ENCODE measurements around the gene NRL. TPM values are rescaled to one million over a fixed set of nuclear protein-coding genes. Genes with fewer than 3 reads are reported as not detected.

NRL gene
- total RNA-seq, 3 donors from 2014 or later (not counting 1 experiment from before 2014, with no cell fraction given), result 0.78 to 3.3 (median 2.8) TPM

GRCh38 chr14:24121210-24121609 is 6.5 kb upstream of the NRL start:
- intact Hi-C loops (cut with micrococcal nuclease), result no loop called here

GRCh38 chr14:24119691-24120090 is 4.9 kb upstream of the NRL start:
- no peak overlapping the region for H3K27ac Mint-ChIP-seq
- no peaks in the 10 kb centered on the region for H3K9me3 ChIP-seq (ENCODE audit: control insufficient read depth, insufficient read depth, low read length)
- peaks cover 22 to 25% of the 10 kb centered on the region in 2 donors for H3K4me1 Mint-ChIP-seq
- H3K4me3 ChIP-seq (ENCODE audit: low read length), result no peak overlapping the region
- 99% methylated on average over 6 of the region's 6 CpGs for WGBS (ENCODE audit: insufficient coverage)
- no peak overlapping the region for H3K27ac ChIP-seq (ENCODE audit: low read length)
- H3K9me3 Mint-ChIP-seq, result no peaks in the 10 kb centered on the region
- H3K27me3 ChIP-seq (ENCODE audit: control insufficient read depth, insufficient read depth, low read length), result no peaks in the 10 kb centered on the region
- no peak for ATAC-seq
- no peaks in the 10 kb centered on the region for H3K27me3 Mint-ChIP-seq (ENCODE audit: low read depth in 2 of 2)
- no peak for DNase-seq
- peaks cover 56% of the 10 kb centered on the region for H3K36me3 ChIP-seq (ENCODE audit: control insufficient read depth, insufficient read depth, low read length)
- intact Hi-C loops (cut with micrococcal nuclease), result no loop called here
- peaks cover 6% of the 10 kb centered on the region for H3K36me3 Mint-ChIP-seq
- peaks cover 16% of the 10 kb centered on the region for H3K4me1 ChIP-seq (ENCODE audit: control insufficient read depth, insufficient read depth, low read length)
- H3K4me3 Mint-ChIP-seq, result no peak overlapping the region
- no peak for TF ChIP-seq CTCF (IDR thresholded peaks at IDR 0.05)

More at GRCh38 chr14:24121210-24121609, 6.5 kb upstream of the NRL start:
- no peak overlapping the region for H3K4me3 ChIP-seq (ENCODE audit: low read length)
- WGBS (ENCODE audit: insufficient coverage), result 99% methylated on average over 5 of the region's 8 CpGs
- no peak for ATAC-seq
- H3K36me3 ChIP-seq (ENCODE audit: control insufficient read depth, insufficient read depth, low read length), result peaks cover 56% of the 10 kb centered on the region
- no peak for DNase-seq
- H3K27ac Mint-ChIP-seq, result no peak overlapping the region
- no peak overlapping the region for H3K4me3 Mint-ChIP-seq
- H3K4me1 Mint-ChIP-seq, result peaks cover 7 to 10% of the 10 kb centered on the region in 2 donors
- H3K27ac ChIP-seq (ENCODE audit: low read length), result no peak overlapping the region
- H3K9me3 ChIP-seq (ENCODE audit: control insufficient read depth, insufficient read depth, low read length), result no peaks in the 10 kb centered on the region
- H3K4me1 ChIP-seq (ENCODE audit: control insufficient read depth, insufficient read depth, low read length), result peaks cover 7% of the 10 kb centered on the region
- peaks cover 6% of the 10 kb centered on the region for H3K36me3 Mint-ChIP-seq
- H3K27me3 Mint-ChIP-seq (ENCODE audit: low read depth in 2 of 2), result no peaks in the 10 kb centered on the region
- H3K27me3 ChIP-seq (ENCODE audit: control insufficient read depth, insufficient read depth, low read length), result no peaks in the 10 kb centered on the region
- no peak for TF ChIP-seq CTCF (IDR thresholded peaks at IDR 0.05)
- no peaks in the 10 kb centered on the region for H3K9me3 Mint-ChIP-seq

GRCh38 chr14:24117179-24117578 is 2.4 kb upstream of the NRL start:
- TF ChIP-seq CTCF (IDR thresholded peaks at IDR 0.05), result no peak
- Histone ChIP-seq H3K27me3 (ENCODE audit: control insufficient read depth, insufficient read depth, low read length) (no peaks in the 10 kb centered on the region), H3K4me1 (ENCODE audit: control insufficient read depth, insufficient read depth, low read length) (peaks cover 24% of the 10 kb centered on the region), H3K9me3 (ENCODE audit: control insufficient read depth, insufficient read depth, low read length) (no peaks in the 10 kb centered on the region), H3K36me3 (ENCODE audit: control insufficient read depth, insufficient read depth, low read length) (peaks cover 46% of the 10 kb centered on the region), H3K27ac (ENCODE audit: low read length) (no peak overlapping the region), H3K4me3 (ENCODE audit: low read length) (no peak overlapping the region)
- Mint-ChIP-seq H3K36me3 (peaks cover 6% of the 10 kb centered on the region), H3K9me3 (no peaks in the 10 kb centered on the region), H3K4me3 (no peak overlapping the region), H3K27me3 (ENCODE audit: low read depth in 2 of 2) (no peaks in the 10 kb centered on the region), H3K4me1 (peaks cover 22 to 27% of the 10 kb centered on the region in 2 donors), H3K27ac (no peak overlapping the region)
- intact Hi-C loops (cut with micrococcal nuclease), result no loop called here
- DNase-seq (no peak), ATAC-seq (no peak)
- WGBS (ENCODE audit: insufficient coverage), result 92% methylated on average over 6 of the region's 6 CpGs

- peaks cover 24% of the 10 kb centered on the region for H3K4me1 ChIP-seq (ENCODE audit: control insufficient read depth, insufficient read depth, low read length)
- no peak overlapping the region for H3K27ac ChIP-seq (ENCODE audit: low read length)
- intact Hi-C loops (cut with micrococcal nuclease), result no loop called here
- H3K4me3 Mint-ChIP-seq, result peak overlapping the region; percentile 99
- H3K4me1 Mint-ChIP-seq, result peaks cover 22 to 27% of the 10 kb centered on the region in 2 donors
- peak overlapping the region; percentile 62 for H3K4me3 ChIP-seq (ENCODE audit: low read length)
- peaks cover 6% of the 10 kb centered on the region for H3K36me3 Mint-ChIP-seq
- H3K9me3 Mint-ChIP-seq, result no peaks in the 10 kb centered on the region
- H3K36me3 ChIP-seq (ENCODE audit: control insufficient read depth, insufficient read depth, low read length), result peaks cover 39% of the 10 kb centered on the region
- 66% methylated on average over 6 of the region's 6 CpGs for WGBS (ENCODE audit: insufficient coverage)
- no peaks in the 10 kb centered on the region for H3K9me3 ChIP-seq (ENCODE audit: control insufficient read depth, insufficient read depth, low read length)
- ATAC-seq, result no peak
- H3K27ac Mint-ChIP-seq, result peak overlapping the region; percentile 96 to 99
- H3K27me3 Mint-ChIP-seq (ENCODE audit: low read depth in 2 of 2), result no peaks in the 10 kb centered on the region
- DNase-seq, result no peak
- no peak for TF ChIP-seq CTCF (IDR thresholded peaks at IDR 0.05)
- H3K27me3 ChIP-seq (ENCODE audit: control insufficient read depth, insufficient read depth, low read length), result no peaks in the 10 kb centered on the region
Measured at GRCh38 chr14:24116128-24116814, 1.5 kb upstream of the NRL start.

All from natural killer cell (primary cell).